GM06990 (cell line): Measurements from ENCODE around the gene AGFG1.

Experiments used
- DNase-seq: peaks from one replicate; pipeline ENCODE4 v3.0.0-alpha.2; 2011; ENCODE audit not compliant: insufficient read length; ENCODE audit errors: extremely low read depth
- H3K27me3 ChIP-seq: replicated peaks from 2 replicates; pipeline ENCODE4 v1.6.0; 2011; ENCODE audit warnings: low read length; ENCODE audit not compliant: control insufficient read depth, insufficient read depth
- H3K36me3 ChIP-seq: 2 replicates; pipeline ENCODE4 v1.5.1; 2011; ENCODE audit warnings: low read length; ENCODE audit not compliant: control insufficient read depth, insufficient read depth
- H3K4me3 ChIP-seq: replicated peaks from 2 replicates; pipeline ENCODE4 v1.5.1; 2011; ENCODE audit warnings: low read depth, mild to moderate bottlenecking, control low read depth, low read length
- CTCF ChIP-seq: IDR thresholded peaks from 2 replicates; pipeline ENCODE4 v1.5.1; 2011; ENCODE audit warnings: low read length, control low read depth, mild to moderate bottlenecking, inconsistent platforms; ENCODE audit not compliant: insufficient read depth, poor library complexity, severe bottlenecking

Gene AGFG1

GRCh38 chr2:227488045-227488444, 16.1 kb downstream of the AGFG1 start:
- no peak for DNase-seq
- TF ChIP-seq CTCF = no peak

GRCh38 chr2:227491386-227491785, 19.4 kb downstream of the AGFG1 start:
- no peak for DNase-seq
- TF ChIP-seq CTCF = no peak
- no peaks in the 10 kb centered on the region; the same call in 1 of the 2 replicates for H3K36me3 ChIP-seq
- H3K27me3 ChIP-seq = no peaks in the 10 kb centered on the region
- no peak overlapping the region for H3K4me3 ChIP-seq

More at GRCh38 chr2:227488045-227488444, 16.1 kb downstream of the AGFG1 start:
- H3K27me3 ChIP-seq = no peaks in the 10 kb centered on the region
- H3K4me3 ChIP-seq = no peak overlapping the region
- H3K36me3 ChIP-seq = no peaks in the 10 kb centered on the region; the same call in 1 of the 2 replicates

- no peaks in the 10 kb centered on the region; the same call in 1 of the 2 replicates for H3K36me3 ChIP-seq
- no peak for DNase-seq
- TF ChIP-seq CTCF = no peak
- no peaks in the 10 kb centered on the region for H3K27me3 ChIP-seq
- no peak overlapping the region for H3K4me3 ChIP-seq
Observed at GRCh38 chr2:227493524-227493923, 21.6 kb downstream of the AGFG1 start.

- Histone ChIP-seq H3K4me3 (no peak overlapping the region), H3K27me3 (no peaks in the 10 kb centered on the region), H3K36me3 (peaks cover 2% of the 10 kb centered on the region)
- no peak for DNase-seq
- no peak for TF ChIP-seq CTCF
Observed at GRCh38 chr2:227497158-227497557, 25.2 kb downstream of the AGFG1 start.

GRCh38 chr2:227499627-227500300, 27.8 kb downstream of the AGFG1 start:
- no peaks in the 10 kb centered on the region for H3K27me3 ChIP-seq
- DNase-seq = no peak
- H3K4me3 ChIP-seq = no peak overlapping the region
- H3K36me3 ChIP-seq = peaks cover 2% of the 10 kb centered on the region
- TF ChIP-seq CTCF = no peak

GRCh38 chr2:227500301-227500630, 28.3 kb downstream of the AGFG1 start:
- peak; percentile 20 for TF ChIP-seq CTCF
- DNase-seq = no peak
- Histone ChIP-seq H3K4me3 (no peak overlapping the region), H3K27me3 (no peaks in the 10 kb centered on the region), H3K36me3 (peaks cover 2% of the 10 kb centered on the region)
